Large intestine (tissue), 3 donors: ENCODE results near the gene RANBP9. TPM values are rescaled to one million over a fixed set of nuclear protein-coding genes. Genes with fewer than 3 reads are reported as not detected.

ENCODE experiments used
- DNase-seq, 2 donors: peaks; one replicate each; pipeline versions ENCODE4 v3.0.0 to v3.0.0-alpha.2; 2013
- H3K27ac ChIP-seq: one replicate; pipeline ENCODE4 v1.5.1; 2013; ENCODE audit warnings: low read length
- H3K27me3 ChIP-seq: 2 replicates; pipeline ENCODE4 v1.6.1; 2013; ENCODE audit warnings: low read length; ENCODE audit not compliant: control insufficient read depth, insufficient read depth
- H3K36me3 ChIP-seq: 2 replicates; pipeline ENCODE4 v1.6.1; 2013; ENCODE audit warnings: low read length; ENCODE audit not compliant: control insufficient read depth, insufficient read depth
- H3K4me1 ChIP-seq: one replicate; pipeline ENCODE4 v1.6.1; 2013; ENCODE audit warnings: low read length; ENCODE audit not compliant: control insufficient read depth, insufficient read depth
- H3K4me3 ChIP-seq: one replicate; pipeline ENCODE4 v1.5.1; 2013; ENCODE audit warnings: low read length
- H3K9me3 ChIP-seq: one replicate; pipeline ENCODE4 v1.6.1; 2013; ENCODE audit warnings: mild to moderate bottlenecking, low read depth, low read length, moderate library complexity; ENCODE audit not compliant: control insufficient read depth
- WGBS: methylation state at CpG from one replicate; pipeline ENCODE4 v1.1.5; 2013; ENCODE audit warnings: low lambda C conversion rate; ENCODE audit not compliant: insufficient coverage; 5-methylcytosine and 5-hydroxymethylcytosine counted together
- polyA plus RNA-seq: library from polyadenylated mRNA; unstranded; fragments of 120-200 nt; gene quantifications from one replicate; pipeline ENCODE4 v1.2.1, GENCODE V29; 2013

The RANBP9 gene
- polyA plus RNA-seq, 1 donor: 27.8 TPM

DNA sequence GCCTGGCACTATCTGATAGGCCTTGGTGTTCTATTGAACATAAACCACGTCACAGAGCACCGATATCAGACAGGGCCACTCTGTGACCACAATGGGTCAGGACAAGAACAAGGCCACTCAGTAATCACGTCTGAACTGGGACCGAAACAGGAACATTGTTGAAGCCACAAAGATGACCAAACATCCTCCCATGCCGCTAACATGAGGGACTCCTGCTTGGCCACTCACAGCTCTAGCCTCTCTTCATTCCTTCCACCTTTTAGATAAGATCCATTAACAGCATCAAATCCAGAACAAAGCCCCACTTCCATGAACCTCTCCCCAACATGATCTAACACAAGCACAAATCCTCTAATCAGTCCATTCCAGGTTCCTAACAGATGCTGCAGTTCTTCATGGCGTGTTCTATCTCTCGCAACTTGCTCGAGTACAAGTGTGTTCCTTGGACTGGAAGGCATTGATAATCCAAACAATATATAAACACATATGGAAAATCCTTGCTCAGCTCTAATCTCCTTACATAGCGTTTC, 129.9 kb downstream of the RANBP9 start:
- DNase-seq: no peak
- H3K27me3 ChIP-seq: no peaks in the 10 kb centered on the region
- WGBS: 96% methylated on average over 4 of the region's 9 CpGs
- peaks cover 23% of the 10 kb centered on the region for H3K36me3 ChIP-seq
- no peak overlapping the region for H3K4me3 ChIP-seq
- no peaks in the 10 kb centered on the region for H3K9me3 ChIP-seq
- no peaks in the 10 kb centered on the region for H3K4me1 ChIP-seq
- H3K27ac ChIP-seq: no peak overlapping the region

DNA sequence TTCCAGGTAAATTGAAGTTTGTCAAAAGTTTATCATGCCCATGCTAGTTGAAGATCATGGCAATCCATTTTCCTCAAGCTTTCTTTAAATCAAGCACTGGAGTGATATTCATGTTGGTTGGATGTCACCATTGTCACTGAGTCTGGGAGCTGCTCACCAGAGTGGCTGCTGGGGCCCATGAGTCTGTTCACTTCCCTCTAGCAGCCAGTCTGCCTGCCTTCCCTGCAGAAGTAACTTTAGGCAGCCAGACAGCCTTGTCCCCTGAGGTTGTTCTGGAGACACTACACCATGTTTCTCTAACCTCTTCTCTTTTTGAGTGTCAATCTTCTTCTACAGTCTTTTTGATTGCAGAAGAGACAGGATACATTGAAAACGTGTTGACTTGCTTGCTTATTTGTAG, 131.7 kb downstream of the RANBP9 start:
- Histone ChIP-seq H3K27me3 (no peaks in the 10 kb centered on the region), H3K36me3 (peaks cover 17% of the 10 kb centered on the region), H3K27ac (no peak overlapping the region), H3K4me1 (peaks cover 3% of the 10 kb centered on the region), H3K9me3 (no peaks in the 10 kb centered on the region), H3K4me3 (no peak overlapping the region)
- 88% methylated on average over 1 of the region's 1 CpG for WGBS
- no peak for DNase-seq

GRCh38 chr6:13577926-13578325, 133.7 kb downstream of the RANBP9 start:
- H3K9me3 ChIP-seq: no peaks in the 10 kb centered on the region
- peaks cover 10% of the 10 kb centered on the region for H3K4me1 ChIP-seq
- no peak for DNase-seq
- peaks cover 15% of the 10 kb centered on the region for H3K36me3 ChIP-seq
- WGBS: 100% methylated on average over 1 of the region's 3 CpGs
- H3K4me3 ChIP-seq: no peak overlapping the region
- no peaks in the 10 kb centered on the region for H3K27me3 ChIP-seq
- no peak overlapping the region for H3K27ac ChIP-seq

DNA sequence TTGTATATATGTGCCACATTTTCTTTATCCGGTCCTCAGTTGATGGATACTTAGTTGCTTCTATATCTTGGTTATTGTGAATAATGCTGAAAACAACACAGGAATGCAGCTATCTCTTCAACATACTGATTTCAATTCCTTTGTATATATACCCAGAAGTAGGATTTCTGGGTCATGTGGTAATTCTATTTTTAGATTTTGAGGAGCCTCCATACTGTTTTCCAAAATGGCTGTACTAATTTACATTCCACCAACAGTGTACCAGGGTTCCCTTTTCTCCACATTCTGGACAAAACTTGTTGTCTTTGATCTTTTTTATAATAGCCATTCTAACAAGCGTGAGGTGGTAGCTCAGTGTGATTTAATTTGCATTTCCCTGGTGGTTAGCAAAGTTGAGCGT, 135.6 kb downstream of the RANBP9 start:
- WGBS: 100% methylated on average over 2 of the region's 3 CpGs
- no peaks in the 10 kb centered on the region for H3K27me3 ChIP-seq
- H3K27ac ChIP-seq: no peak overlapping the region

DNA sequence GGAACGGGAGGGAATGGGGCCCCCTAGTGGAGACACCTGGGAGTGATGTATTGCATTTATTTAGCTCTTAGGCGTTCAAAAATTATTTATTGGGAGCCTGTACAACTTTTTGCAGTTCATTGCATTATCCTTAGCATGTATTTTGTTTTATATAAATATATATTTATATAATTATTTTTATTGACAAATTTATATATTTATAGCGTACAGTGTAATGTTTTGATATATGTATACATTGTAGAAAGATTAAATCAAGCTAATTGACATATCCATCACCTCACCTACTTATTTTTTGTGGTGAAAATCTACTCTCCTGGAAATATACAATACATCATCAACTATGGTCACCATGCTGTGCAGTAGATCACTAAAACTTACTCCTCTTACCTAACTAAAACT, 136.3 kb downstream of the RANBP9 start:
- H3K4me3 ChIP-seq: peak overlapping the region; percentile 99
- peaks cover 2% of the 10 kb centered on the region for H3K36me3 ChIP-seq
- peaks cover 10% of the 10 kb centered on the region for H3K4me1 ChIP-seq
- WGBS: 100% methylated on average over 1 of the region's 3 CpGs
- DNase-seq: no peak
- peak overlapping the region; percentile 100 for H3K27ac ChIP-seq
- H3K9me3 ChIP-seq: no peaks in the 10 kb centered on the region
- no peaks in the 10 kb centered on the region for H3K27me3 ChIP-seq

More for the DNA sequence above, 135.6 kb downstream of the RANBP9 start:
- Histone ChIP-seq H3K4me1 (peaks cover 10% of the 10 kb centered on the region), H3K36me3 (peaks cover 6% of the 10 kb centered on the region), H3K9me3 (no peaks in the 10 kb centered on the region), H3K4me3 (no peak overlapping the region)
- no peak for DNase-seq

DNA sequence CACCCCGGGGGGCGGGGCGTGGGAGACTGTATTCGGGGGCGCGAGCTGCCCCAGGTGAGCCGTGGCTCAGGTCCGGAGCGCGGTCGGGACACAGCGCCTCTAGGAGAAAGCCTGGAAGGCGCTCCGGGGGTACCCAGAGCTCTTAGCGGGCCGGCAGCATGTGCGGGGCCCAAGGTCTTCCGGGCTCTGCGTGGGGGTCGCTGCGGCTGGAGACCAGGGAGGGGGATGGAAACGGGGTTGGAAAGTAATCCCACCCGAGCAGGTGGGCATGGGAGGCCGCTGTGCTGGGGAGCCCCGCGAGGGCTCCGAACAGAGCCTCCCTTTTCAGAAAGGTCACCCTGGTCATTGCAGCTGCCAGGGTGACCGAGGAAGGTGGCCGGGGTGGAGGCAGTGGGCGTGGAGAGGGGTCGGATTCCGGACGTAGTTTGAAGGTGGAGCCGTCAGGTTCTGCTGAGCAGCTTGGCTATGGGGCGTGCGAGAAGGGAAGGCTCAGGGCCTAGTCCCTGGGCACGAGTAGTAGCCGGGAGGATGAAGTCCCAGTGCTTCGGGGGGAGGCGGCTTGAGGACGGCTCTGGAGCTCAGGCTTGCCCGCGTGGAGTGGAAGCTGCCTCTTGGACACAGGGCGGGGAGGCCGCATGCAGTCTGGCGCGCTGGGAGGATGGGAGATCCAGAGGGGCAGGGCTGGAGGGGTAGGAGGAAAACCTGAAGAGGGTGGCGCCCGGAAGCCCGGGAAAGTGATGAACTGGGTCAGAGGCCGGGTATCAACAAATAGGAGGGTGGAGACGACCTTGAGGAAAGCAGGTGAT, 136.9 kb downstream of the RANBP9 start, which contains the start of gene SIRT5:
SIRT5 (plus strand) TSS at position 31 of the 806 bp plus-strand sequence. CDS start 9,510 bp downstream, outside the sequence.
- peak; percentile 80 to 92 for DNase-seq
- H3K4me1 ChIP-seq: peaks cover 10% of the 10 kb centered on the region
- WGBS: no CpG with 5 or more reads among the region's 52 CpGs

GRCh38 chr6:13574149-13574570, 137.5 kb downstream of the RANBP9 start:
- Histone ChIP-seq H3K27me3 (peaks cover 5% of the 10 kb centered on the region), H3K4me1 (peaks cover 10% of the 10 kb centered on the region), H3K9me3 (no peaks in the 10 kb centered on the region), H3K27ac (peak overlapping the region; percentile 100), H3K36me3 (no peaks in the 10 kb centered on the region), H3K4me3 (peak overlapping the region; percentile 99)
- WGBS: no CpG with 5 or more reads among the region's 46 CpGs
- peak; percentile 97 to 98 for DNase-seq

More for the DNA sequence above, 136.9 kb downstream of the RANBP9 start, which contains the start of gene SIRT5:
- Histone ChIP-seq H3K9me3 (no peaks in the 10 kb centered on the region), H3K27me3 (no peaks in the 10 kb centered on the region), H3K4me3 (peak within 1 kb of the TSS; percentile 99), H3K27ac (peak within 1 kb of the TSS; percentile 100), H3K36me3 (no peaks in the 10 kb centered on the region)

- H3K4me1 ChIP-seq: peaks cover 10% of the 10 kb centered on the region
- peak overlapping the region; percentile 99 for H3K4me3 ChIP-seq
- DNase-seq: peak; percentile 28 to 62
- peak overlapping the region; percentile 100 for H3K27ac ChIP-seq
- H3K36me3 ChIP-seq: no peaks in the 10 kb centered on the region
- H3K27me3 ChIP-seq: peaks cover 8% of the 10 kb centered on the region
- no CpG with 5 or more reads among the region's 14 CpGs for WGBS
- no peaks in the 10 kb centered on the region for H3K9me3 ChIP-seq
Measured at GRCh38 chr6:13573669-13574110, 137.9 kb downstream of the RANBP9 start.

GRCh38 chr6:13572951-13573654, 138.5 kb downstream of the RANBP9 start:
- 100% methylated on average over 5 of the region's 16 CpGs for WGBS
- peak overlapping the region; percentile 99 for H3K4me3 ChIP-seq
- peaks cover 10% of the 10 kb centered on the region for H3K4me1 ChIP-seq
- no peaks in the 10 kb centered on the region for H3K36me3 ChIP-seq
- H3K9me3 ChIP-seq: no peaks in the 10 kb centered on the region
- H3K27me3 ChIP-seq: peaks cover 13% of the 10 kb centered on the region
- no peak overlapping the region for H3K27ac ChIP-seq
- DNase-seq: no peak

DNA sequence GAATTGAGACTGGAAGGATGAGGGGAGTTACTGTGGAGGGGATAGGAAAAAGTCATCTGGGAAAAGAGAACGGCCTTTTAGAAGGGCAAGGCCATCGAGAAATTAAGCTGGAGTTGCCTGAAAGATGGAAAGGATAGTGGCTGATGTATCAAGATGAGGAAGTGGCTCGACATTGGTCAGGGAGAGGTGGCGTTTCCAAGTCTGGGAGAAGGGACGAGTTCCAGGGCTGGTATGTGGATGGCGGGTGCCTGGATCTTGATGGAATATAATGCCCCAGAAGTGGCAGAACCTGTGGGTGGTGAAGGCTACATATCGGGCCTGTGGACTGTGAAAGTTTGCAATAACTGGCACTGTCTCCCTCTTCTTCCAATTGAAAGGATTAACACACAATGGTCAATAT, 139.4 kb downstream of the RANBP9 start:
- no peak overlapping the region for H3K27ac ChIP-seq
- no peak overlapping the region for H3K4me3 ChIP-seq
- no peaks in the 10 kb centered on the region for H3K9me3 ChIP-seq
- H3K4me1 ChIP-seq: peaks cover 10% of the 10 kb centered on the region
- H3K36me3 ChIP-seq: no peaks in the 10 kb centered on the region
- no CpG with 5 or more reads among the region's 7 CpGs for WGBS
- H3K27me3 ChIP-seq: peaks cover 13% of the 10 kb centered on the region
- DNase-seq: no peak
